ENCODE results near the gene GRIK5. TPM values are rescaled to one million over a fixed set of nuclear protein-coding genes. Genes with fewer than 3 reads are reported as not detected.

GRIK5 gene
- total and polyA plus RNA-seq, 2 of the 8 experiments (the other 6 are each of a cell fraction or from before 2014, with no cell fraction given), result 17.8 to 42.9 TPM

- TF ChIP-seq KDM4A (IDR thresholded peaks at IDR 0.05; ENCODE audit: low read depth, low read length, severe bottlenecking), result no peak
Measured at GRCh38 chr19:42053037-42053935, 16.7 kb downstream of the GRIK5 start (continued).
